GM21367 (cell line): ENCODE results near the gene PPP1R27.

ENCODE experiments used
- ATAC-seq: cut with Tn5 transposase; IDR thresholded peaks from one replicate; pipeline ENCODE4 v1.9.1; 2021; ENCODE audit not compliant: unreplicated experiment

The PPP1R27 gene

DNA sequence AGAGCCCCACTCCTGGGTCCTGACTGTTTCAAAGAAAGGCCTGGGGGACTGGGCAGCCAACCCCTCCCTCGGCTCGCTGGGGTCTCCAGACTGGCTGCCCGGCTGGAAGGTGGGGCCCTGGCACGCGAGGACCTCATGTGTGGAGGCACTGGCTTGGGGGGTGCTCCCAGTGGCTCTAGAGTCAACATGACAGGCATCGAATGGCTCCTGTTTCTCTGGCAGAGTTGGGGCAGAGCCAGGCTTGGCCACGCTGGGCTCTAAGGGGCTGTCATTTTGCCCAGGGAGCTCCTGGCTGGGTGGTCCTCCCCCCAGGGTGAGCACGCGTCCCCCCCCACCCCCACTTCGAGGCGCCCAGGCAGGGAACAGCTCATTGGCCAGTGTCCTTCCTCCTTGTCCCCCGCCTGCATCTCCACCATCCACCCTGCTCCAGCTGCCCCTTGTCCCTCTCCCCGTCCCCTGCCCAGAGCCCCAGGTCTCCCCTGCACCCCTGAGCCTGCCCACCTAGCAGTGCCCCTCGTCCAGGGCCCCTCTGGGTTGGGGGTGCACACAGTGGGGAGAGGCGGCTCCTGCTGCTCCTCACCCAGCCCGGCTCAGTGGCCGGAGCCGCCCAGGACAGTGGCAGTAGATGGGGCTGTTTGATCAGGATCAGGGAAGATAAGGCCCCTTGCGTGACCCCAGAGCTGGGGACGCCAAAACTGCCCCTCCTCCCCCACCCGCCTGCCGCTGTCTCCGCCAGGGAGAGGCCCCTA is 28.2 kb downstream of the PPP1R27 start:
- ATAC-seq: no peak

DNA sequence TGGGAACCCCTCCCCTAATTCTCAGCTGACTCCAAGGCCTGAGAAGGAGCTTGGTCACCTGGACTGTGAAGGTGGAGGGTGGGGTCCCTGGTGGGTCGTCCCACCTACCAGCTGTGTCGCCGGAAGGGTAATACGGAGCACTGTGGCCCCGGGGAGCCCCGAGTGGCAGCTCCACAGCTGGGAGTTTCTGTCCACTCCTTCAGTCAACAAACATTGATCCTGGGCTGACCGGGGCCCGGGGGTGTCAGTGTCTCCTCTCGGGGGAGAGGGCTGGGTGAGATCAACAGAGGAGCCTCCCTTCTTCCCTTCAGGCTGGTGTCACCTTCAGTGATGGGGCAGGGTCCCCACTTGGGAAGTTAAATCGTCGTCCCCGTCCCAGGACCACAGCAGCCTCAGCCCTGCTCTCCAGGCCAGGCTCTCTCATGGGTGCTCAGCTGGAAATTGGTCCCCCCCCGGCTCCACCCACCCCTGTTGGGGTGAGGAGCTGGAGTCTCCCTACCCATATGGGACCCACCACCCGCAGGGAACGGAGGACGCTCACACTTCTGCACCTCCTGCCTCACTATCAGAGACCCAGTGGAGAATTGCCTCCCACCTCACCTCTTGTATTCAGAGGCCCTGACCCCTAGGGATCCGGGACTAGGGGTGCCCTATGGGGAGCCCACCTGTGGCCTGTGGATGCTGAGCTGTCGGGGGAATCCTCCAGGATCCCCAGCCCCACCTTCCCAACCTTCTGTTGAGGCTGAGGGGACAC is 29.0 kb downstream of the PPP1R27 start:
- no peak for ATAC-seq

DNA sequence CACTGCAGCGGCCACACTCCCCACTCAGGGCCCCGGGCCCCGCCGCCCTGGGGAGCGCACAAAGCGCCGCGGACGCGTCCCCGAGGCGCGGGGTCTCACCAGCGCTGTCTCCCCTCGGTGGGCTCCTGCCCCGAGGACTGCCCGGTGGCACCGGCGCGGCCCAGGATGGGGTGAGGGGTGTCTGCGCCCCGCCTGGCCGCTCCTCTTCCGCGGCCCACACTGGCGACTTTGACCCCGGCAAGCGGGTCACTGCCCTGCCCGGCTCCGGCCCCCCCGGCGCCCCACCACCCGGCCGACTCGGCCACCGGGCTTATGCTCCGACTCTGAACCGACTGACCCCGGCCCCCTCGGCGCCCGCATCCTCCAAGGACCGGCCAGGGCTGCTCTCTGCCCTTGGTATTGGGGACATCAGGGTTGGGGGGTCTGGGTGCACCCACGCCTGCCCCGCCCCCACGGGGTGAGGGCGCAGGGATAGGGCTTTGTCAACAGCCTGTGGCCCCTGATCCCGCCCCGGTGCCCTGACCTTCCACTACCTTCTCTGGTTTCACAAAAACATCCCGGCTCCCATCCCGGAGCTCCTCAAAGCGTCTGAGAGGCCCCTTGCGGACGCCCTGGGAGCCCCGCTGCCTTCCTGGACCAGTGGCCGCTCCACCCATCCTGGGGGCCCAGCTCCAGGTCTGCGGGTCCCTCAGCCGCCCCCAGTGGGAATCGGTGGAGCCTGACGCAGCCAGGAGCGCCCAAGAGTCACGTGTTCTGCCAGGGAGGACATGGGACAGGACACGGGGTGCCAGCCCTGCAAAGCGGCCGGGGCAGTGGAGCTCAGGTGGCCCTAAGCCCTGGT is 30.1 kb downstream of the PPP1R27 start:
- no peak for ATAC-seq

DNA sequence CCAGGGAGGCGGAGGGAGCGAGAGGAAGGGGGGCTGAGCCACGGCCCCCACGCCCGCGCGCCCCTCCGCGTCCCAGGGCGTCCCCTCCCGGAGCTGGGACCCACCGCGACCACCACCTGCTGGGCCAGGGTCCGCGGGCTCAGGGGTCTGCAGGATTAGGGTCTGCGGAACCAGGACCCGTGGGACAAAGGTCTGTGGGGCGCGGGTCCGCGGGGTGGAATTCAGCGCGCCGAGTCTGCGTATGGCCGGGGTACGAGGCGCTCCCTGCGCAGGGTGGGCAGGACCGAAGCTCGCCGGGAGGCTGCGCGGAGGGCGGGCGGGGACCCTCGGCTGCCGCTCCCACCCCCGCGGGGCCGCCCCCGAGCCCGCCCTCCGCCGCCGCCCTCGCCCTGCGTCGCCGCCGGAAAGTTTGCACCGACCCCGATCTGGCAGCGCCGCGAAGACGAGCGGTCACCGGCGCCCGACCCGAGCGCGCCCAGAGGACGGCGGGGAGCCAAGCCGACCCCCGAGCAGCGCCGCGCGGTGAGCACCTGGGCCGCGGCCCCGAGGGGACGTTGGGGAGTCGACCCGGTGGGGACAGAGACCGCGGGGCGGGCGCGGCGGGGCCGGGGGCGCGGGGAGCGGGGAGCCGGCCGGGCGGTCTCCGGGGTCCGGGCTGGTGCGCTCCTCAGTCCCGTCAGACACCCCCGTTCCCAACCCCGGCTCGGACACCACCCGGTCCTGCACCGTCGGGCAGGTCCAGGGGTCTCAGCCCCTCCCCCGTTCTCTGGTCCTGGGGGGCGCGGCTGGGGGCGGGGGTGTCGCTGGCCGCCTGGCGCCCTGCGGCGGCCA is 30.9 kb downstream of the PPP1R27 start, which contains the start of gene GCGR:
Gene GCGR (plus strand): TSS at position 423 of the 831 bp plus-strand sequence. CDS start 4,869 bp downstream, outside the sequence.
- no peak for ATAC-seq

DNA sequence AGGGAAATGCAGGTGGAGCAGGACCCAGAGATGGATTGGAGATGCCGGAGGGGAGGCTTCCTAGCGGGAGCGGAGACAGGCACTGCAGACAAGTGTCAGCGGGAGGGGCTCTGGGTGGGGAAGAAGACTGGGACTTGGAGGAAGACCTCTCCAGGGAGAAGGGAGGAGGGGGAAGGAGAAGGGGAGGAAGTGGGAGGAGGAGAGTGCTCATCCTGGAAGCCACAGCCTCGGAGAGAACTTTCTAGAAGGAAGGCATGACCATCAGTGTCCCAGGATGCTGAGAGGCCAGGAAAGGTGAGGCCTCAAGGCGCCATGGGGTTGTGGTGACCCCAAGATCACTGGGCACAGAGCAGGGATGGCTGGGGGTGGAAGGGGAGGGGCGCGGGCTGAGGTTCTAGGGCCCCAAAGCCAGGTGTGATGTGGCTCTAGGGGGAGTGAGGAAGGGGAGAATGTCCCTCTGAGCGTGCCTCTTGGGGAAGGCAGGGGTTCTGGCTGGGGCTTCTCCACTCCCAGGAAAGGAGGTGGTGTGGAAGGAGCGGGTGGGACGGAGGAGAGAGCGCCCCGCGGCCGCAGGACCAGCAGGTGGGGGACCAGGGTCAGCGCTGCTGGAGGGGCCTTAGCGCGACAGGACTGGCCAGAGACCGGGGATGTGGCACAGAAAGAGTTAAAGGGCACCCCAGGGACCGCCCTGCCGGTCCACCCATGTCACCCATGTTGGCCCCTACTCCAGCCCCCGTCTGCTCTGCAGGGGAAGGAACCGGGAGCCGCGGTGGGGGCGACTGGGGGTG is 31.8 kb downstream of the PPP1R27 start:
- ATAC-seq: no peak

DNA sequence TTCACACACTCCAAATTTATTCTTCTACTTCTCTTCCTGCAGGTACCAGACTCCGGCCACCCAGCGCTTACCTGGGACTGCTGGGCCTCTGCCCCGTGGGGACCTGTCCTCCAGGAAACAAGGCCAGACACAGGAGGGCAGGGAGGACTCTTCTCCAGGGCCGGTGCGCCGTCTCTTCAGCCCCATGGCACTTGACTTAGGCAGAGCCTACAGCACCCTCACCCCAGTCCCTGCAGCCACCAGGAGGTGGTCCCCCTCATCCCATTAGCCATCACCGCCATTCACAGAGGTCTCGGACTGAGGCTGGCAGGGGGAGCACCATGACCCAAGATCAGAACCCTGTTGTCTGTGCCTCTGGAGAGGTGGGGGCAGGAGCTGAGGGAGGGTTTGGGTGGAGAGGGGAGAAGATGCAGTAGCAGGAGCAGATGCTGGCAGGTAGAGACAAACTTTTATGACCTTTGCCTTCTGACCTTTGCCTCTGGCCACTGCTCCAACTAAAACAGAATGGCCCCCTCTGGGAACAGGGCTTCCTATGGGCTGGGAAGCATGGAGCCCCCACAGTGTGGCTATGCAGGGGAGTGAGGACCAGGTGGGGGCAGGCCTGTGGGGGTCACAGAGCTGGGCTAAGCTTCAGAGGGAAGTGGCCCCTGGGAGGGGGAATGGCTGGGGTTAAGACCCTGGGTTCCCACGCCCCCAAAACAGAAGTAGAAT is 32.6 kb downstream of the PPP1R27 start:
- no peak for ATAC-seq

DNA sequence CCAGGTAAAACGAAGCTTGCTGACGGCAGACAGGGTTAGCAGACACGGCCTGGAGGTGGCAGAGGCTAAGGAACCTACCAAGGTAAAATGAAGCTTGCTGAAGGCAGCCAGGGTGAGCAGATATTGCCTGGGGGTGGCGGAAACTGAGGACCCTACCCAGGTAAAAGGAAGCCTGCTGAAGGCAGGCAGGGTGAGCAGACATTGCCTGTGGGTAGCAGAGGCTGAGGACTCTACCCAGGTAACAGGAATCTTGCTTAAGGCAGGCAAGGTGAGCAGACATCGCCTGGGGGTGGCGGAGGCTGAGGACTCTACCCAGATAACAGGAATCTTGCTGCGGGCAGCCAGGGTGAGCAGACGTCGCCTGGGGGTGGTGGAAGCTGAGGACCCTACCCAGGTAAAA is 33.5 kb downstream of the PPP1R27 start:
- ATAC-seq: no peak

DNA sequence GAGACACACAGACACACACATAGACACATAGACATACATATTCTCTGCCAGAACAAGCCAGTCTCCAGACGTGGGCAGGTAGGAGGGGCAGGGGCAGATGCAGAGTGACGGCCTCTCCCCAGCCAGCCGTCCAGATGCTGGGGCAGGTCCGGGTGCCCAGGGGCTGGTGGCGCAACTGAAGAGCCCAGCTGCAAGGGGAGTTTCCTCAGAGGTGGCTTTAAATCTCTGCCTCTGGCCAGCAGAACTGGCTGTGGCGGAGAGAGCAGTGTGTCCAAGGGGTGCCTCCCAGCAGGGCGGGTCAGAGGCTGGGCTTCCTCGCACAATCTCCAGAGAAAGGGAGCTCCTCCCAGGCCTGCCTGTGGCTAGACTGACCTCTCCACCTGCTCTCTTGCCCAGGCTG is 40.3 kb downstream of the PPP1R27 start:
- no peak for ATAC-seq

DNA sequence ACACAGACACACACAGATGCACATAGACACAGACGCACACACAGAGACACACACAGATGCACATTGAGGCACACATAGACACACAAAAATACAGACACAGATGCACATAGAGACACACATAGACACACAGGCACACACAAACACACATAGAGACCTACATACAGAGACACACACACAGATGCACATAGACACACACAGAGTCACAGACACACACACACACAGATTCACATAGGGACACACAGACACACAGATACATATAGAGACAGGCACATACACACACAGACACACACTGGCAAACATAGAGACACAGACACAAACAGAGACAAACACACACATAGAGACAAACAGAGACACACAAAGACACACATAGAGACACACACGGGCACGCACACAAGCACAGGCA is 40.8 kb downstream of the PPP1R27 start:
- no peak for ATAC-seq

DNA sequence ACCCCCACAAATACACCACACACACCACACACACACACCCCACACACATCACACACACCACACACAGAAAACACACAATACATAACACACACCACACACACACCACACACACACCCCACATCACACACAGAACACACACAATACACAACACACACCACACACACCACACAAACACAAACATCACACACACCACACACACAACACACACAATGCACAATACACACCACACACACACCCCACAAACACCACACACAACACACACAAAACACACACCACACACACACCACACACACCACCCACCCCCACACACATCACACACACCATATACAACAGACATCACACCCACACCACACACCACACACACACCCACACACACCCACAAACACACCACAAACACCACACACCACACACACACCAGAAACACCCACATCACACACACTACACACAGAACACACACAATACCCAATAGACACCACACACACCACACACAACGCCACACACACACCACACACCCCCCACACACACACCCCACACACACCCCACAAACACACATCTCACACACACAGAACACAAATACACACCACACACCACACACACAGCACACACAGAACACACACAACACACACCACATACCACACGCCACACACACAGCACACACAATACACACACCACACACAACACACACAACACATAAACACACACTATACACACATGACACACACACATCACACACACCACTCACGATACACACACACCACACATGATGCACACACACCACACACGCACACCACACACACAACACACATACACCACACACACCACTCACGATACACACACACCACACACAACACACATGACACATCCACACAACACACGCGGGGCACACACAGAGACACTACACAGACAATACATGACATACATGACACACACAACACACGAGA is 41.9 kb downstream of the PPP1R27 start:
- ATAC-seq: no peak
